Measurements from ENCODE around the gene IDNK. TPM values are rescaled to one million over a fixed set of nuclear protein-coding genes. Genes with fewer than 3 reads are reported as not detected.

The IDNK gene
- total and polyA plus RNA-seq, 2 of the 8 experiments (the other 6 are each of a cell fraction or from before 2014, with no cell fraction given), result 0.29 to 0.48 TPM

DNA sequence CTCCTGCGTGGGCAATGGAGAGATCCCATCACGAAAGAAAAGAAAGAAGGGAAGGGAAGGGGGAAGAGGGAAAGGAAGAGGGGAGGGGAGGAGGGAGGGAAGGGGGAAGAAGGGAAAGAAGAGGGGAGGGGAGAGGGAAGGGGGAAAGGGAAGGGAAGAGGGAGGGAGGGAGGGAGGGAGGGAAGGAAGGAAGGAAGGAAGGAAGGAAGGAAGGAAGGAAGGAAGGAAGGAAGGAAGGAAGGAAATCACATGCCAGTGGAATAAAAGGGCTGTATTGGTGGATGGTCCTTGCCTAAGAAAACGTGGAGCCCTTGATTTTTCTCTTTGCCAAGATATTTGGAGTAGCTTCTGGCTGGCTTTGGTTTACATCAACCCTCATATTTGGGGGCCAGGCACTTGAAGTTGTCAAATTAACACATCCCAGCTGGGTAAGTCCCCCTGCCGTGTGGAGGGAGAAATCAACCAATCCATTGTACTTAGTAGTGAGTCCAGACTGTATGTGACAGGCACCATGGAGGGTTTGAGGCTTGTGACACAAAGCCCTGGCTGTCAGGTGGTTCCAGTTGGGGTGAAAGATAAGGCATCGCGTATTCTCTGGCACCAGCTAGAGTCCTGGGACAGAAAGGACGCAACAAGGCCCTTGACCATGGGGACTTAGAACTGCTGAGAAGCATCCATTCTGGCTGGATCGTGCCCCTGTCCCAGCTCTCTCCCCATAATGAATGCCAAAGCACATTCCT, 23.7 kb downstream of the IDNK start:
- FAIRE-seq, result no peak
- Histone ChIP-seq H3K9ac (replicated peaks in 1 of 4; ENCODE audit: extremely low read depth in 1 of 4, low read depth in 3 of 4, low read length in 3 of 4) (no peak overlapping the region), H4K5ac (ENCODE audit: insufficient read length, low read depth, low read length) (no peak overlapping the region), H3K18ac (ENCODE audit: extremely low read depth, low read length) (no peak overlapping the region), H3K56ac (replicated peaks; ENCODE audit: insufficient read length, low read depth, low read length) (no peak overlapping the region), H4K91ac (replicated peaks; ENCODE audit: insufficient read length, low read length) (no peak overlapping the region), H2BK12ac (ENCODE audit: low read depth, low read length) (no peak overlapping the region), H2BK20ac (ENCODE audit: low read length) (no peak overlapping the region), H3K4me3 (ENCODE audit: extremely low read depth in 1 of 4, insufficient read depth in 2 of 4, low read depth in 3 of 4, low read length in 4 of 4) (no peak overlapping the region), H2AFZ (ENCODE audit: low read length) (no peak overlapping the region), H3K4ac (replicated peaks; ENCODE audit: insufficient read length, low read depth, low read length) (no peak overlapping the region), H3K4me2 (ENCODE audit: insufficient read depth in 1 of 2, low read depth in 2 of 2, low read length in 2 of 2) (no peak overlapping the region), H3K9me3 (ENCODE audit: insufficient read depth in 2 of 2, low read depth in 1 of 2, low read length in 1 of 2) (no peaks in the 10 kb centered on the region), H4K8ac (ENCODE audit: extremely low read depth, insufficient read depth, low read length) (no peak overlapping the region), H3K23ac (ENCODE audit: insufficient read length) (no peak overlapping the region), H2AK5ac (ENCODE audit: low read depth, low read length) (no peak overlapping the region), H4K20me1 (replicated peaks in 1 of 2; ENCODE audit: control insufficient read depth in 1 of 2, insufficient read depth in 2 of 2, low read length in 2 of 2) (peaks cover 0 to 2% of the 10 kb centered on the region in 2 experiments), H2BK120ac (replicated peaks; ENCODE audit: low read depth, low read length) (no peak overlapping the region), H3K4me1 (replicated peaks in 1 of 4; ENCODE audit: control insufficient read depth in 3 of 4, insufficient read depth in 4 of 4, low read length in 3 of 4) (peaks cover 0 to 3% (median 0%) of the 10 kb centered on the region in 4 experiments; a peak in 2 of 7 replicates), H3K27me3 (replicated peaks in 1 of 4; ENCODE audit: control insufficient read depth in 3 of 4, extremely low read depth in 1 of 4, insufficient read depth in 3 of 4, low read length in 3 of 4) (no peaks in the 10 kb centered on the region), H2BK5ac (ENCODE audit: low read depth, low read length) (no peak overlapping the region), H3K79me2 (ENCODE audit: control insufficient read depth in 1 of 2, insufficient read depth in 2 of 2, low read length in 2 of 2) (no peaks in the 10 kb centered on the region), H3K14ac (ENCODE audit: insufficient read length) (no peak overlapping the region), H3K79me1 (ENCODE audit: low read depth, low read length) (no peaks in the 10 kb centered on the region), H2BK15ac (ENCODE audit: low read length) (no peak overlapping the region), H3K36me3 (ENCODE audit: control insufficient read depth in 2 of 4, insufficient read depth in 4 of 4, low read length in 3 of 4) (peaks cover 2 to 7% (median 5%) of the 10 kb centered on the region in 4 experiments; a peak in 5 of 8 replicates), H3K23me2 (ENCODE audit: low read depth, low read length) (no peaks in the 10 kb centered on the region), H3K27ac (ENCODE audit: low read depth, low read length) (peak overlapping the region; percentile 55; the same call in 1 of the 2 replicates)
- DNase-seq (ENCODE audit: low read depth in 1 of 2, low spot score in 2 of 2), result no peak
- POLR2A ChIA-PET (ENCODE audit: partially characterized antibody), result interaction anchor here (1.6 kb wide), 1 partner anchor 60 kb away, joined by 4 read pairs; the partner anchor contains the start of gene UBQLN1
- TF ChIP-seq HDAC2 (IDR thresholded peaks at IDR 0.05; ENCODE audit: borderline replicate concordance in 1 of 2, low read depth in 2 of 2, low read length in 2 of 2) (no peak), NANOG (IDR thresholded peaks at IDR 0.05; ENCODE audit: insufficient read depth, low read depth, low read length, poor library complexity, severe bottlenecking) (no peak)
- 84% methylated on average over 7 of the region's 8 CpGs; no CpG with 5 or more reads in 1 of the 2 experiments for WGBS, 2 experiments (ENCODE audit: extremely low coverage in 1 of 2, insufficient coverage in 1 of 2, insufficient read length in 1 of 2, insufficient replicate concordance in 2 of 2, low coverage in 1 of 2, low lambda C conversion rate in 2 of 2, missing lambda C conversion rate in 1 of 2)
- CTCF ChIA-PET (ENCODE audit: partially characterized antibody), result interaction anchor here (0.6 to 9.8 kb wide), 5 partner anchors 17 to 258 kb away, joined by 3 to 75 read pairs (median 4); no protein-coding TSS in a partner anchor

Measured in H1 (cell line).